B cell (primary cell): ENCODE measurements around the gene SLC25A38. TPM values are rescaled to one million over a fixed set of nuclear protein-coding genes. Genes with fewer than 3 reads are reported as not detected.
"Not testable (repeated sequence)": the region's sequence is repeated elsewhere in the genome, so short reads cannot be mapped to it uniquely, and the experiment has no call there.

ENCODE experiments used
- ATAC-seq: fragments of 200-7000 bp; cut with Tn5 transposase; one replicate; pipeline ENCODE4 v1.10.0; 2021; ENCODE audit warnings: low read depth, mild to moderate bottlenecking, moderate number of reproducible peaks, moderate library complexity
- CTCF ChIA-PET: fragments of 350-600 bp; sonication (Branson Sonifier 250); formaldehyde crosslinking; loops from one replicate; lab custom pipeline; 2021; ENCODE audit warnings: antibody characterized with exemption, inconsistent platforms; lab: Charles Lee
- POLR2A ChIA-PET: fragments of 350-600 bp; sonication (Branson Sonifier 250); formaldehyde crosslinking; loops from one replicate; lab custom pipeline; 2021; ENCODE audit warnings: antibody characterized with exemption; lab: Charles Lee
- DNase-seq: peaks from one replicate; pipeline ENCODE4 v3.0.0; 2013
- H2AFZ ChIP-seq: 2 replicates; pipeline ENCODE4 v1.6.1; 2012; ENCODE audit warnings: mild to moderate bottlenecking, low read depth, low read length; ENCODE audit not compliant: insufficient read depth, poor library complexity, severe bottlenecking
- H3K27ac ChIP-seq, 2 donors: 1 replicate in 1 of 2; 2 replicates in 1 of 2; pipeline ENCODE4 v1.5.1; 2012 to 2013; ENCODE audit warnings: low read length in 2 of 2, mild to moderate bottlenecking in 2 of 2, moderate library complexity in 1 of 2
- H3K27me3 ChIP-seq, 4 experiments: fragments of 200-600 bp in 1 of 4; sonication (generic) in 1 of 4; replicated peaks in 1 of 4; 1 replicate in 2 of 4; 2 replicates in 2 of 4; pipeline versions ENCODE4 v1.6.1 to v1.7.0; 2013 to 2016; ENCODE audit warnings: low read length in 3 of 4, mild to moderate bottlenecking in 2 of 4, mixed read lengths in 1 of 4, moderate library complexity in 1 of 4; ENCODE audit not compliant: insufficient read depth in 4 of 4, control insufficient read depth in 3 of 4; ENCODE audit errors: control extremely low read depth in 1 of 4
- H3K36me3 ChIP-seq, 2 experiments: replicated peaks in 1 of 2; 1 replicate in 1 of 2; 2 replicates in 1 of 2; pipeline versions ENCODE4 v1.6.1 to v1.7.1; 2013; ENCODE audit warnings: low read length in 1 of 2; ENCODE audit not compliant: insufficient read depth in 2 of 2, control insufficient read depth in 1 of 2; ENCODE audit errors: control extremely low read depth in 1 of 2, extremely low read depth in 1 of 2
- H3K4me1 ChIP-seq, 2 donors: fragments of 200-600 bp in 1 of 2; sonication (generic) in 1 of 2; 1 replicate in 1 of 2; 2 replicates in 1 of 2; pipeline versions ENCODE4 v1.5.1 to v1.6.1; 2013 to 2017; ENCODE audit warnings: low read length in 2 of 2; ENCODE audit not compliant: control insufficient read depth in 2 of 2, insufficient read depth in 2 of 2
- H3K4me2 ChIP-seq: replicated peaks from 2 replicates; pipeline ENCODE3; 2012; ENCODE audit warnings: mild to moderate bottlenecking, low read depth, low read length; ENCODE audit not compliant: poor library complexity, severe bottlenecking
- H3K4me3 ChIP-seq, 5 experiments: fragments of 200-600 bp in 1 of 5; sonication (generic) in 1 of 5; 1 replicate in 3 of 5; 2 replicates in 2 of 5; pipeline versions ENCODE4 v1.5.1 to v1.7.0; 2011 to 2016; ENCODE audit warnings: low read length in 4 of 5, mild to moderate bottlenecking in 4 of 5, low read depth in 2 of 5, control low read depth in 1 of 5, moderate library complexity in 1 of 5; ENCODE audit not compliant: insufficient read depth in 1 of 5; ENCODE audit errors: control extremely low read depth in 1 of 5, extremely low read depth in 1 of 5
- H3K79me2 ChIP-seq: fragments of 200-600 bp; sonication (generic); one replicate; pipeline ENCODE4 v1.6.0; 2016; ENCODE audit warnings: low read length; ENCODE audit not compliant: control insufficient read depth, insufficient read depth
- H3K9ac ChIP-seq: fragments of 200-600 bp; sonication (generic); 2 replicates; pipeline ENCODE4 v1.6.1; 2017; ENCODE audit warnings: mild to moderate bottlenecking, low read length, moderate library complexity
- H3K9me3 ChIP-seq, 3 donors: one replicate each; pipeline versions ENCODE4 v1.6.1 to v1.7.1; 2013; ENCODE audit warnings: low read length in 2 of 3; ENCODE audit not compliant: control insufficient read depth in 2 of 3, insufficient read depth in 1 of 3; ENCODE audit errors: control extremely low read depth in 1 of 3
- H4K20me1 ChIP-seq: 2 replicates; pipeline ENCODE4 v1.6.0; 2012; ENCODE audit warnings: mild to moderate bottlenecking, low read length; ENCODE audit not compliant: insufficient read depth, control insufficient read depth, poor library complexity, severe bottlenecking
- H3K27ac Mint-ChIP-seq: one replicate; pipeline ENCODE4 v1.8.0; 2021; ENCODE audit warnings: mixed read lengths
- H3K27me3 Mint-ChIP-seq: one replicate; pipeline ENCODE4 v1.8.0; 2021; ENCODE audit warnings: mixed read lengths
- H3K4me1 Mint-ChIP-seq: one replicate; pipeline ENCODE4 v1.8.0; 2021; ENCODE audit warnings: mixed read lengths
- H3K4me3 Mint-ChIP-seq: one replicate; pipeline ENCODE4 v1.8.0; 2021; ENCODE audit warnings: mixed read lengths
- H3K9me3 Mint-ChIP-seq: one replicate; pipeline ENCODE4 v1.8.0; 2022; ENCODE audit warnings: mixed read lengths; ENCODE audit not compliant: insufficient read depth
- EZH2 ChIP-seq: IDR thresholded peaks from 2 replicates; pipeline ENCODE4 v1.6.1; 2012; ENCODE audit warnings: borderline replicate concordance, low read depth, mild to moderate bottlenecking, moderate library complexity, low read length; ENCODE audit not compliant: insufficient read depth, poor library complexity, severe bottlenecking
- WGBS: methylation state at CpG from one replicate; pipeline ENCODE4 v1.1.5; 2013; ENCODE audit warnings: missing lambda C conversion rate; ENCODE audit not compliant: insufficient coverage; 5-methylcytosine and 5-hydroxymethylcytosine counted together
- intact Hi-C: fragments of 100-400 bp; cut with micrococcal nuclease; formaldehyde crosslinking; loops from one replicate; pipeline ENCODE4 v1.10.0; 2022
- polyA plus RNA-seq: library from polyadenylated mRNA; depleted of rRNA; stranded (reverse); fragments of >200 nt; gene quantifications from 2 replicates; pipeline ENCODE4 v1.2.3, GENCODE V29; 2012
- total RNA-seq, 2 donors: library from RNA; stranded (reverse); fragments of 120-200 nt in 1 of 2; gene quantifications; 1 replicate in 1 of 2; 2 replicates in 1 of 2; pipeline versions ENCODE4 v1.2.3 to v1.2.4, GENCODE V29; 2013 to 2022
- TF ChIP-seq, protein P1 (sequence below): fragments of 200-600 bp; IDR thresholded peaks from one replicate; pipeline ENCODE4 v1.8.0; 2022; ENCODE audit warnings: antibody characterized with exemption, mild to moderate bottlenecking

The SLC25A38 gene
- total and polyA plus RNA-seq, 2 donors (not counting 1 experiment from before 2014, with no cell fraction given): 45.5 to 53.0 TPM

DNA sequence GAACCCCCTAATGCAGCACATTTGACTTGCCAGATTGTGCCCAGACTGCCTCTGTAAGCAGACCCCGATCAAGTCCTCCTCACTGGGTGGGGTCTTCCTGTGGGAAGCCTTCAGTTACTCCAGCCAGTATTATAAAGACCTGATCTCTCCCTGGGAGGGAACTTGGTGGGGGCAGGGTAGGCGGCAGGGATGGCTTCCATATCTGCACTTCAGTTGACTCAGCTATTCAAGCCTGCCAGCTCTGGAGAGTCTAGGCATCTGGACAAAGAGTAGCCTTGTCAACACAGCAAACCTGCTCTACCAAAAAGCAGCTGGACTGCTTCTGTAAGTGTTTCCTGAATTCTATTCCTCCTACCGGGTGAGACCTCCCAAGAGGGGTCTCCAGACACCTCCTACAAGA lies 21.0 kb upstream of the SLC25A38 start:
- Histone ChIP-seq H3K79me2 (no peaks in the 10 kb centered on the region), H2AFZ (no peak overlapping the region), H3K4me3 (no peak overlapping the region), H3K4me1 (peaks cover 3 to 4% of the 10 kb centered on the region in 2 donors), H3K4me2 (no peak overlapping the region), H3K9ac (no peak overlapping the region), H3K36me3 (no peaks in the 10 kb centered on the region), H4K20me1 (no peaks in the 10 kb centered on the region), H3K9me3 (no peaks in the 10 kb centered on the region), H3K27me3 (no peaks in the 10 kb centered on the region), H3K27ac (no peak overlapping the region)
- intact Hi-C loops: no loop called here
- CTCF ChIA-PET: no interaction called here
- Mint-ChIP-seq H3K27me3 (no peaks in the 10 kb centered on the region), H3K4me1 (peaks cover 6% of the 10 kb centered on the region), H3K9me3 (no peaks in the 10 kb centered on the region), H3K4me3 (no peak overlapping the region), H3K27ac (no peak overlapping the region)
- POLR2A ChIA-PET: no interaction called here
- WGBS: 64% methylated on average over 2 of the region's 3 CpGs
- no peak for DNase-seq
- TF ChIP-seq EZH2: no peak
- TF ChIP-seq, protein P1, sequence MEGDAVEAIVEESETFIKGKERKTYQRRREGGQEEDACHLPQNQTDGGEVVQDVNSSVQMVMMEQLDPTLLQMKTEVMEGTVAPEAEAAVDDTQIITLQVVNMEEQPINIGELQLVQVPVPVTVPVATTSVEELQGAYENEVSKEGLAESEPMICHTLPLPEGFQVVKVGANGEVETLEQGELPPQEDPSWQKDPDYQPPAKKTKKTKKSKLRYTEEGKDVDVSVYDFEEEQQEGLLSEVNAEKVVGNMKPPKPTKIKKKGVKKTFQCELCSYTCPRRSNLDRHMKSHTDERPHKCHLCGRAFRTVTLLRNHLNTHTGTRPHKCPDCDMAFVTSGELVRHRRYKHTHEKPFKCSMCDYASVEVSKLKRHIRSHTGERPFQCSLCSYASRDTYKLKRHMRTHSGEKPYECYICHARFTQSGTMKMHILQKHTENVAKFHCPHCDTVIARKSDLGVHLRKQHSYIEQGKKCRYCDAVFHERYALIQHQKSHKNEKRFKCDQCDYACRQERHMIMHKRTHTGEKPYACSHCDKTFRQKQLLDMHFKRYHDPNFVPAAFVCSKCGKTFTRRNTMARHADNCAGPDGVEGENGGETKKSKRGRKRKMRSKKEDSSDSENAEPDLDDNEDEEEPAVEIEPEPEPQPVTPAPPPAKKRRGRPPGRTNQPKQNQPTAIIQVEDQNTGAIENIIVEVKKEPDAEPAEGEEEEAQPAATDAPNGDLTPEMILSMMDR: no peak
- no peak for ATAC-seq

DNA sequence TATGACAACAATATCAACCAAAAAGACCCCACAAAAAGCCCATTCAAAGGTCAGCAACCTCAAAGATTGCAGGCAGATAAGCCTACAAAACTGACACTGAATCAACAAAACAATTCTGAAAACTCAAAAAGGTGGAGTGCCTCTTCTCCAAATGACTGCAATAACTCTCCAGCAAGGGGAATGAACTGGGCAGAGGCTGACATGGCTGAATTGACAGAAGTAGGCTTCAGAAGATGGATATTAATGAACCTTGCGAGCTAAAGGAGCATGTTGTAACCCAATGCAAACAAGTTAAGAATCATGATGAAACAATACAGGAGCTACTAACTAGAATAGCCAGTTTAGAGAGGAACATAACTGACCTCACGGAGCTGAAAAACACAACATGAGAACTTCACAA lies 20.4 kb upstream of the SLC25A38 start:
- Histone ChIP-seq H3K27me3 (no peaks in the 10 kb centered on the region), H3K4me2 (no peak overlapping the region), H3K4me1 (peaks cover 3 to 4% of the 10 kb centered on the region in 2 donors), H3K9ac (no peak overlapping the region), H3K79me2 (no peaks in the 10 kb centered on the region), H4K20me1 (no peaks in the 10 kb centered on the region), H3K4me3 (no peak overlapping the region), H3K9me3 (no peaks in the 10 kb centered on the region), H3K27ac (no peak overlapping the region), H3K36me3 (no peaks in the 10 kb centered on the region), H2AFZ (no peak overlapping the region)
- H3K27ac Mint-ChIP-seq: no peak overlapping the region
- intact Hi-C loops: no loop called here
- peaks cover 6% of the 10 kb centered on the region for H3K4me1 Mint-ChIP-seq
- POLR2A ChIA-PET: no interaction called here
- DNase-seq (no peak), ATAC-seq (no peak)
- no peak overlapping the region for H3K4me3 Mint-ChIP-seq
- CTCF ChIA-PET: no interaction called here
- WGBS: no CpG with 5 or more reads among the region's 2 CpGs
- H3K9me3 Mint-ChIP-seq: no peaks in the 10 kb centered on the region
- no peaks in the 10 kb centered on the region for H3K27me3 Mint-ChIP-seq
- TF ChIP-seq EZH2: no peak
- TF ChIP-seq, protein P1: no peak

DNA sequence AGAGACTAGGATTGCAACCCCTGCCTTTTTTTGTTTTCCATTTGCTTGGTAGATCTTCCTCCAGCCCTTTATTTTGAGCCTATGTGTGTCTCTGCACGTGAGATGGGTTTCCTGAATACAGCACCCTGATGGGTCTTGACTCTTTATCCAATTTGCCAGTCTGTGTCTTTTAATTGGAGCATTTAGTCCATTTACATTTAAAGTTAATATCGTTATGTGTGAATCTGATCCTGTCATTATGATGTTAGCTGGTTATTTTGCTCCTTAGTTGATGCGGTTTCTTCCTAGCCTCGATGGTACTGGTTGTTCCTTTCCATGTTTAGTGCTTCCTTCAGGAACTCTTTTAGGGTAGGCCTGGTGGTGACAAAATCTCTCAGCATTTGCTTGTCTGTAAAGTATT lies 12.7 kb upstream of the SLC25A38 start:
- CTCF ChIA-PET, H3K9ac ChIP-seq, H3K27me3 Mint-ChIP-seq, H3K4me2 ChIP-seq, ATAC-seq, intact Hi-C loops, H2AFZ ChIP-seq, DNase-seq, POLR2A ChIA-PET, H3K4me1 ChIP-seq, H3K9me3 Mint-ChIP-seq, H3K27ac Mint-ChIP-seq, H3K9me3 ChIP-seq, H3K27ac ChIP-seq, H3K27me3 ChIP-seq, H3K4me1 Mint-ChIP-seq, H3K79me2 ChIP-seq, H3K4me3 Mint-ChIP-seq, H4K20me1 ChIP-seq, H3K36me3 ChIP-seq, H3K4me3 ChIP-seq: not testable (repeated sequence)
- WGBS: no CpG with 5 or more reads among the region's 4 CpGs
